SK-N-SH (cell line): ENCODE results near the gene CELF4. TPM values are rescaled to one million over a fixed set of nuclear protein-coding genes. Genes with fewer than 3 reads are reported as not detected.
A peak's percentile ranks its signal among the peaks of the same experiment; 100 is the strongest.

Experiments
- CTCF ChIA-PET: fragments of 300-600, 350-600 bp; formaldehyde crosslinking; extraction: SDS; loops from one replicate; lab custom pipeline; 2021; lab: Yijun Ruan, JAX
- POLR2A ChIA-PET: fragments of 350-600 bp; sonication (Branson Sonifier 250); formaldehyde crosslinking; extraction: SDS; loops from one replicate; lab custom pipeline; 2020; ENCODE audit warnings: antibody characterized with exemption, inconsistent platforms; lab: Yijun Ruan, JAX
- DNase-seq: peaks from one replicate; pipeline ENCODE4 v3.0.0; 2012
- H2AFZ ChIP-seq: fragments of 200-600 bp; sonication (generic); 2 replicates; pipeline ENCODE4 v1.8.1; 2016; ENCODE audit warnings: antibody characterized with exemption, mild to moderate bottlenecking, low read depth
- H3F3A ChIP-seq: fragments of 200-600 bp; sonication (generic); replicated peaks from 2 replicates; pipeline ENCODE3; 2016; ENCODE audit warnings: antibody characterized with exemption, mild to moderate bottlenecking; ENCODE audit not compliant: insufficient read depth
- H3K27ac ChIP-seq, 2 experiments: fragments of 200-500 bp in 1 of 2; fragments of 200-600 bp in 1 of 2; sonication (Bioruptor generic) in 1 of 2; sonication (generic), shearing (Covaris generic) in 1 of 2; 2 replicates each; pipeline versions ENCODE4 v1.5.1 to v1.6.1; 2014 to 2016; ENCODE audit warnings: low read depth in 2 of 2, inconsistent platforms in 1 of 2, low read length in 1 of 2, mild to moderate bottlenecking in 1 of 2, mixed read lengths in 1 of 2
- H3K27me3 ChIP-seq: fragments of 200-600 bp; sonication (generic), shearing (Covaris generic); 2 replicates; pipeline ENCODE4 v1.6.1; 2016; ENCODE audit warnings: mixed run types; ENCODE audit not compliant: insufficient read depth
- H3K36me3 ChIP-seq, 2 experiments: fragments of 200-500 bp in 1 of 2; fragments of 200-600 bp in 1 of 2; sonication (Bioruptor generic) in 1 of 2; sonication (generic) in 1 of 2; replicated peaks in 1 of 2; 2 replicates each; pipeline versions ENCODE3 to v1.5.1; 2014 to 2016; ENCODE audit warnings: low read length in 1 of 2, mild to moderate bottlenecking in 1 of 2; ENCODE audit not compliant: insufficient read depth in 2 of 2, control insufficient read depth in 1 of 2
- H3K4me1 ChIP-seq, 2 experiments: fragments of 200-500 bp in 1 of 2; fragments of 200-600 bp in 1 of 2; sonication (Bioruptor generic) in 1 of 2; sonication (generic), shearing (Covaris generic) in 1 of 2; 2 replicates each; pipeline versions ENCODE4 v1.5.1 to v1.6.1; 2014 to 2016; ENCODE audit warnings: low read depth in 1 of 2, low read length in 1 of 2, mixed run types in 1 of 2; ENCODE audit not compliant: insufficient read depth in 2 of 2, control insufficient read depth in 1 of 2
- H3K4me2 ChIP-seq: fragments of 200-600 bp; sonication (generic), shearing (Covaris generic); 2 replicates; pipeline ENCODE4 v1.6.1; 2017; ENCODE audit warnings: mixed run types
- H3K4me3 ChIP-seq, 2 experiments: fragments of 200-500 bp in 1 of 2; fragments of 200-600 bp in 1 of 2; sonication (Bioruptor generic) in 1 of 2; sonication (generic), shearing (Covaris generic) in 1 of 2; 2 replicates each; pipeline versions ENCODE4 v1.5.1 to v1.8.1; 2014 to 2016; ENCODE audit warnings: low read depth in 2 of 2, inconsistent platforms in 1 of 2, low read length in 1 of 2, mild to moderate bottlenecking in 1 of 2, mixed read lengths in 1 of 2, moderate library complexity in 1 of 2
- H3K79me2 ChIP-seq: fragments of 200-600 bp; sonication (generic); 2 replicates; pipeline ENCODE4 v1.8.1; 2017; ENCODE audit warnings: mild to moderate bottlenecking; ENCODE audit not compliant: insufficient read depth
- H3K9ac ChIP-seq: fragments of 200-600 bp; sonication (generic); 2 replicates; pipeline ENCODE4 v1.6.1; 2017; ENCODE audit warnings: mixed run types
- H3K9me2 ChIP-seq: fragments of 200-600 bp; sonication (generic); 2 replicates; pipeline ENCODE4 v1.6.1; 2017; ENCODE audit warnings: mixed run types
- H3K9me3 ChIP-seq: fragments of 200-600 bp; sonication (generic); 2 replicates; pipeline ENCODE4 v1.6.1; 2017; ENCODE audit warnings: mixed run types, mild to moderate bottlenecking, moderate library complexity
- H4K20me1 ChIP-seq: fragments of 200-600 bp; sonication (generic); 2 replicates; pipeline ENCODE4 v1.6.1; 2017; ENCODE audit warnings: mild to moderate bottlenecking, mixed run types; ENCODE audit not compliant: insufficient read depth
- NFIC ChIP-seq: IDR thresholded peaks from 2 replicates; pipeline ENCODE4 v1.4.0; 2012; ENCODE audit warnings: borderline replicate concordance
- POLR2AphosphoS5 ChIP-seq: IDR thresholded peaks from 2 replicates; pipeline ENCODE4 v1.6.1; 2012; ENCODE audit warnings: low read depth, low read length
- TAF1 ChIP-seq: IDR thresholded peaks from 2 replicates; pipeline ENCODE4 v1.6.1; 2012; ENCODE audit warnings: low read depth, mild to moderate bottlenecking, low read length, moderate library complexity, borderline replicate concordance
- WGBS: methylation state at CpG from one replicate; pipeline ENCODE4 v1.1.6; 2017; ENCODE audit warnings: low lambda C conversion rate; 5-methylcytosine and 5-hydroxymethylcytosine counted together
- polyA plus RNA-seq, 3 experiments: library from polyadenylated mRNA; depleted of rRNA; stranded (reverse); fragments of >200 nt; gene quantifications; 2 replicates each; pipeline ENCODE4 v1.2.3, GENCODE V29; 2012
- TF ChIP-seq, protein P1 (sequence below): IDR thresholded peaks from 2 replicates; pipeline ENCODE4 v1.6.1; 2012; ENCODE audit warnings: mild to moderate bottlenecking, low read depth, low read length, moderate library complexity
- TF ChIP-seq, protein P2 (sequence below): IDR thresholded peaks from 2 replicates; pipeline ENCODE4 v1.4.0; 2012; ENCODE audit warnings: low read depth, borderline replicate concordance

The CELF4 gene
- polyA plus RNA-seq, 1 of the 3 experiments (the other 2 are of a cell fraction), result 0.26 TPM

DNA sequence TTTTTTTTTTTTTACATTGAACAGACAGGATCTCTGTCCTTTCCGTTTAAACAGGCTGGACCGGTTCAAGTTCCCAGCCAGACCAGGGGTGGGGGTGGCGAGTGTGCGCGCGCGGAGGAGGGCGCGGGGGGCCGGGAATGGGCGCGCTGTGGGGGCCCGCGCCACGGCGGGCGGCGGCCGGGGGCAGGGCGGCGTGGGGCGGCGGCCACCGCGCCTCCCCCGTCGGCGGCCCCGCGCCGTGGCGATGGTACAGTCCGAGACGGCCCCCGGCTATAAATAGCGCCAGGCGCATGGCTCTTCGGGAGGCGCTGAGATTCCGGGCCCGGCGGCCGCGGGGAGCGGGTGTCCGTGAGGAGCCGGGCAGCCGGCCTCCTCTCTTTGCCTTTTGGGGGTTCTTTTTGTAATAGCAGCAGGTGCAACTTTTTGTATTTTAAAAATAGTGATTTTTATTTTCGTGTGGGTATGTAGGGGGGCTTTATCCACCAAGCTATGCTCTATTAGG, 430 bp upstream of the CELF4 start:
- Histone ChIP-seq H3F3A (no peaks in the 10 kb centered on the region), H3K27me3 (peaks cover 18% of the 10 kb centered on the region), H3K9me2 (no peaks in the 10 kb centered on the region), H3K4me1 (peaks cover 0 to 10% of the 10 kb centered on the region in 2 experiments; a peak in 2 of 4 replicates), H3K79me2 (no peaks in the 10 kb centered on the region), H3K4me2 (peak overlapping the region; percentile 81), H3K36me3 (no peaks in the 10 kb centered on the region), H3K4me3 (peak overlapping the region; percentile 46 to 54), H3K9ac (no peak overlapping the region), H3K9me3 (no peaks in the 10 kb centered on the region), H3K27ac (peak overlapping the region in 1 of 2 experiments; percentile 89; a peak in 2 of 4 replicates), H4K20me1 (no peaks in the 10 kb centered on the region), H2AFZ (peak overlapping the region; percentile 83)
- POLR2A ChIA-PET, result interaction anchor here (0.6 to 2.6 kb wide), 7 partner anchors 10 to 1833 kb away, joined by 3 to 12 read pairs (median 4); no protein-coding TSS in a partner anchor
- peak; percentile 95 for DNase-seq
- 1% methylated on average over 17 of the region's 49 CpGs for WGBS
- TF ChIP-seq TAF1 (peak; percentile 59; the same call in 1 of the 2 replicates), NFIC (no peak), POLR2AphosphoS5 (peak; percentile 37; the same call in 1 of the 2 replicates)
- CTCF ChIA-PET, result interaction anchor here (0.6 to 3.0 kb wide), 5 partner anchors 9 to 698 kb away, joined by 3 to 9 read pairs (median 4); no protein-coding TSS in a partner anchor

DNA sequence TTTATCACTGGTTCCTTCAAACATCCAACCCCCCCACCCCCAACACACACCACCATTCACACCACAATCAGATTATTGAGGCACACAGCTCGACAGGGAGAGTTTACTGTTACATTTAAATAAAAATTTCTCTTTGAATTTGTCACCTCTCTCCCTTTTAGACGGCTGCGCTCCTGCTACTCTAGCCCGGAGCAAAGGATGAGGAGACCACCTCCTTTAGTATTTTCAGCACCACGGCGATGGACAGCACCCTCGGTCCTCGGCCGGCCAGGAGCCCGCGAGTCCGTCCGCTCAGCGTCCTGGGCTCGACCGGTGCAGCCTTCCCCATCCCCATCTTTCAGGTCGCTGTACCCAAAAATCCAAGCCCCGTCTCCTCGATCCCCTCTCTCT, 892 bp downstream of the CELF4 start:
- Histone ChIP-seq H3K27ac (peak overlapping the region in 1 of 2 experiments; percentile 89; a peak in 2 of 4 replicates), H3F3A (no peaks in the 10 kb centered on the region), H3K4me2 (peak overlapping the region; percentile 71), H3K4me3 (peak overlapping the region; percentile 46 to 49; a peak in 3 of 4 replicates), H4K20me1 (no peaks in the 10 kb centered on the region), H3K27me3 (peaks cover 18% of the 10 kb centered on the region), H3K9ac (no peak overlapping the region), H2AFZ (no peak overlapping the region), H3K36me3 (no peaks in the 10 kb centered on the region), H3K4me1 (peaks cover 0 to 10% of the 10 kb centered on the region in 2 experiments; a peak in 2 of 4 replicates), H3K9me3 (no peaks in the 10 kb centered on the region), H3K79me2 (no peaks in the 10 kb centered on the region), H3K9me2 (no peaks in the 10 kb centered on the region)
- POLR2A ChIA-PET, result interaction anchor here (0.7 to 2.6 kb wide), 3 partner anchors 12 to 17 kb away, joined by 3 to 12 read pairs (median 3); no protein-coding TSS in a partner anchor
- DNase-seq, result peak; percentile 52
- TF ChIP-seq, protein P1, sequence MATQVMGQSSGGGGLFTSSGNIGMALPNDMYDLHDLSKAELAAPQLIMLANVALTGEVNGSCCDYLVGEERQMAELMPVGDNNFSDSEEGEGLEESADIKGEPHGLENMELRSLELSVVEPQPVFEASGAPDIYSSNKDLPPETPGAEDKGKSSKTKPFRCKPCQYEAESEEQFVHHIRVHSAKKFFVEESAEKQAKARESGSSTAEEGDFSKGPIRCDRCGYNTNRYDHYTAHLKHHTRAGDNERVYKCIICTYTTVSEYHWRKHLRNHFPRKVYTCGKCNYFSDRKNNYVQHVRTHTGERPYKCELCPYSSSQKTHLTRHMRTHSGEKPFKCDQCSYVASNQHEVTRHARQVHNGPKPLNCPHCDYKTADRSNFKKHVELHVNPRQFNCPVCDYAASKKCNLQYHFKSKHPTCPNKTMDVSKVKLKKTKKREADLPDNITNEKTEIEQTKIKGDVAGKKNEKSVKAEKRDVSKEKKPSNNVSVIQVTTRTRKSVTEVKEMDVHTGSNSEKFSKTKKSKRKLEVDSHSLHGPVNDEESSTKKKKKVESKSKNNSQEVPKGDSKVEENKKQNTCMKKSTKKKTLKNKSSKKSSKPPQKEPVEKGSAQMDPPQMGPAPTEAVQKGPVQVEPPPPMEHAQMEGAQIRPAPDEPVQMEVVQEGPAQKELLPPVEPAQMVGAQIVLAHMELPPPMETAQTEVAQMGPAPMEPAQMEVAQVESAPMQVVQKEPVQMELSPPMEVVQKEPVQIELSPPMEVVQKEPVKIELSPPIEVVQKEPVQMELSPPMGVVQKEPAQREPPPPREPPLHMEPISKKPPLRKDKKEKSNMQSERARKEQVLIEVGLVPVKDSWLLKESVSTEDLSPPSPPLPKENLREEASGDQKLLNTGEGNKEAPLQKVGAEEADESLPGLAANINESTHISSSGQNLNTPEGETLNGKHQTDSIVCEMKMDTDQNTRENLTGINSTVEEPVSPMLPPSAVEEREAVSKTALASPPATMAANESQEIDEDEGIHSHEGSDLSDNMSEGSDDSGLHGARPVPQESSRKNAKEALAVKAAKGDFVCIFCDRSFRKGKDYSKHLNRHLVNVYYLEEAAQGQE, result peak; percentile 96
- TF ChIP-seq, protein P2, sequence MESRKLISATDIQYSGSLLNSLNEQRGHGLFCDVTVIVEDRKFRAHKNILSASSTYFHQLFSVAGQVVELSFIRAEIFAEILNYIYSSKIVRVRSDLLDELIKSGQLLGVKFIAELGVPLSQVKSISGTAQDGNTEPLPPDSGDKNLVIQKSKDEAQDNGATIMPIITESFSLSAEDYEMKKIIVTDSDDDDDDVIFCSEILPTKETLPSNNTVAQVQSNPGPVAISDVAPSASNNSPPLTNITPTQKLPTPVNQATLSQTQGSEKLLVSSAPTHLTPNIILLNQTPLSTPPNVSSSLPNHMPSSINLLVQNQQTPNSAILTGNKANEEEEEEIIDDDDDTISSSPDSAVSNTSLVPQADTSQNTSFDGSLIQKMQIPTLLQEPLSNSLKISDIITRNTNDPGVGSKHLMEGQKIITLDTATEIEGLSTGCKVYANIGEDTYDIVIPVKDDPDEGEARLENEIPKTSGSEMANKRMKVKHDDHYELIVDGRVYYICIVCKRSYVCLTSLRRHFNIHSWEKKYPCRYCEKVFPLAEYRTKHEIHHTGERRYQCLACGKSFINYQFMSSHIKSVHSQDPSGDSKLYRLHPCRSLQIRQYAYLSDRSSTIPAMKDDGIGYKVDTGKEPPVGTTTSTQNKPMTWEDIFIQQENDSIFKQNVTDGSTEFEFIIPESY, result no peak
- WGBS, result 2% methylated on average over 19 of the region's 19 CpGs
- CTCF ChIA-PET, result interaction anchor here (0.9 to 2.1 kb wide), 7 partner anchors 12 to 243 kb away, joined by 3 to 6 read pairs (median 3); no protein-coding TSS in a partner anchor
